PFSK-1 (cell line): ENCODE results near the gene CDC42EP4.

Source experiments
- FOXP2 ChIP-seq: optimal IDR thresholded peaks from 2 replicates; pipeline ENCODE3; 2011; ENCODE audit warnings: borderline replicate concordance, control low read depth, inconsistent platforms; ENCODE audit not compliant: insufficient read depth; ENCODE audit errors: extremely low read length, extremely low read depth
- POLR2AphosphoS5 ChIP-seq: IDR thresholded peaks from 2 replicates; pipeline ENCODE4 v1.6.1; 2012; ENCODE audit warnings: low read depth, mild to moderate bottlenecking, control low read depth, low read length, moderate library complexity
- SIN3A ChIP-seq: IDR thresholded peaks from 2 replicates; pipeline ENCODE4 v1.6.1; 2012; ENCODE audit warnings: mild to moderate bottlenecking, low read length, moderate library complexity, borderline replicate concordance; ENCODE audit not compliant: insufficient read depth
- TAF1 ChIP-seq: IDR thresholded peaks from 2 replicates; pipeline ENCODE4 v1.6.1; 2012; ENCODE audit warnings: low read length, control low read depth, borderline replicate concordance; ENCODE audit not compliant: insufficient read depth
- TF ChIP-seq, protein P1 (sequence below), 2 experiments: IDR thresholded peaks; 2 replicates each; pipeline versions ENCODE4 v1.6.1 to v1.8.0; 2011 to 2012; ENCODE audit warnings: low read depth in 2 of 2, low read length in 2 of 2, control low read depth in 1 of 2, inconsistent platforms in 1 of 2, mild to moderate bottlenecking in 1 of 2, moderate library complexity in 1 of 2; ENCODE audit not compliant: insufficient read depth in 1 of 2

Gene CDC42EP4

DNA sequence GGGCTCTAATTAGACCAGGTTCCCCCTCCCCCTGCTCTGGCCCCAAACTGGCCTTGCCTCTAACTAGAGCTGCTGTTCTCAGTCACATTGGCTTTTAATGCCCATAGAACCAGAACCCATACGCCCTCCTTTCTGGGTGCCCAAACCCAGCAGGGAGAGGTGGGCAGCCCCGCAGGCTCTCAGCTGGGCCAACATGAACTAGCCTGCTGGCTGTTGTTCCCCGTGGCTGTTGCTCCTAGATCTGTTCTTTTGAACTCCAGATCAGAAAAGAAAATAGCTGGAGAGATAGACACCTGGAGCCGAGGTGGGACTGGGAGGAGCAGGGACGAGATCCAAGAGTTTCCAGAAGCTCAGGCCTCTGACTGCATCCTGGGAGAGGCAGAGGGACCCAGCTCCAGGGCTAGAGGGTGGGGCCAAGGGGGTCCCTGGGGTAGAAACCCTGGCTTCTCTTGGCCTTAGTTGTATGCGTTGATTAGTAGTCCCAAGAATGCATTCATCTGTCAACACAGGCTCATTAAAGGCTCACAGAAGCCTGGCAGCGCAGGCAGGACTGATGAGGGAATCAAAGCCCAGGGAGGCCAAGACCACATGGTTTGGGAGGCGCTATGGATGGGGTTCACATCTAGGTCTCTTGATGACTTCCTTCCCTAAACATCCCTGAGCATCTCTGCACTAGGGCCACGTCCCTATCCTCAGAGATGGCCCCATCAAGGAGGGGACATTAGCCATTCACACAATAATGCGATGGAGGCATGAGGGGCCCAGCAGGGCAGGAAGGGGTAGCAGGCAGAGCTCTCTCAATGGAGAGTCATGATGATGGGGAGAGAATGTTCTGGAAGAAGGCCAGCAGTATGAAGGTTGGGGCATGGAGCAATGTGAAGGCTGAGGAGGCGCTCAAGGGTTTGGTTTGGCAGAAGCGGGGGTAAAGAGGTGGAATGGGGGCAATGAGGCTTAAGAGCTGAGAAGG lies 48.8 kb downstream of the CDC42EP4 start:
- TF ChIP-seq SIN3A (no peak), TAF1 (no peak), FOXP2 (no peak), POLR2AphosphoS5 (no peak)
- TF ChIP-seq, protein P1, sequence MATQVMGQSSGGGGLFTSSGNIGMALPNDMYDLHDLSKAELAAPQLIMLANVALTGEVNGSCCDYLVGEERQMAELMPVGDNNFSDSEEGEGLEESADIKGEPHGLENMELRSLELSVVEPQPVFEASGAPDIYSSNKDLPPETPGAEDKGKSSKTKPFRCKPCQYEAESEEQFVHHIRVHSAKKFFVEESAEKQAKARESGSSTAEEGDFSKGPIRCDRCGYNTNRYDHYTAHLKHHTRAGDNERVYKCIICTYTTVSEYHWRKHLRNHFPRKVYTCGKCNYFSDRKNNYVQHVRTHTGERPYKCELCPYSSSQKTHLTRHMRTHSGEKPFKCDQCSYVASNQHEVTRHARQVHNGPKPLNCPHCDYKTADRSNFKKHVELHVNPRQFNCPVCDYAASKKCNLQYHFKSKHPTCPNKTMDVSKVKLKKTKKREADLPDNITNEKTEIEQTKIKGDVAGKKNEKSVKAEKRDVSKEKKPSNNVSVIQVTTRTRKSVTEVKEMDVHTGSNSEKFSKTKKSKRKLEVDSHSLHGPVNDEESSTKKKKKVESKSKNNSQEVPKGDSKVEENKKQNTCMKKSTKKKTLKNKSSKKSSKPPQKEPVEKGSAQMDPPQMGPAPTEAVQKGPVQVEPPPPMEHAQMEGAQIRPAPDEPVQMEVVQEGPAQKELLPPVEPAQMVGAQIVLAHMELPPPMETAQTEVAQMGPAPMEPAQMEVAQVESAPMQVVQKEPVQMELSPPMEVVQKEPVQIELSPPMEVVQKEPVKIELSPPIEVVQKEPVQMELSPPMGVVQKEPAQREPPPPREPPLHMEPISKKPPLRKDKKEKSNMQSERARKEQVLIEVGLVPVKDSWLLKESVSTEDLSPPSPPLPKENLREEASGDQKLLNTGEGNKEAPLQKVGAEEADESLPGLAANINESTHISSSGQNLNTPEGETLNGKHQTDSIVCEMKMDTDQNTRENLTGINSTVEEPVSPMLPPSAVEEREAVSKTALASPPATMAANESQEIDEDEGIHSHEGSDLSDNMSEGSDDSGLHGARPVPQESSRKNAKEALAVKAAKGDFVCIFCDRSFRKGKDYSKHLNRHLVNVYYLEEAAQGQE (IDR thresholded peaks at IDR 0.05; ENCODE audit: insufficient read depth in 1 of 2, low read depth in 2 of 2, low read length in 2 of 2) = no peak

DNA sequence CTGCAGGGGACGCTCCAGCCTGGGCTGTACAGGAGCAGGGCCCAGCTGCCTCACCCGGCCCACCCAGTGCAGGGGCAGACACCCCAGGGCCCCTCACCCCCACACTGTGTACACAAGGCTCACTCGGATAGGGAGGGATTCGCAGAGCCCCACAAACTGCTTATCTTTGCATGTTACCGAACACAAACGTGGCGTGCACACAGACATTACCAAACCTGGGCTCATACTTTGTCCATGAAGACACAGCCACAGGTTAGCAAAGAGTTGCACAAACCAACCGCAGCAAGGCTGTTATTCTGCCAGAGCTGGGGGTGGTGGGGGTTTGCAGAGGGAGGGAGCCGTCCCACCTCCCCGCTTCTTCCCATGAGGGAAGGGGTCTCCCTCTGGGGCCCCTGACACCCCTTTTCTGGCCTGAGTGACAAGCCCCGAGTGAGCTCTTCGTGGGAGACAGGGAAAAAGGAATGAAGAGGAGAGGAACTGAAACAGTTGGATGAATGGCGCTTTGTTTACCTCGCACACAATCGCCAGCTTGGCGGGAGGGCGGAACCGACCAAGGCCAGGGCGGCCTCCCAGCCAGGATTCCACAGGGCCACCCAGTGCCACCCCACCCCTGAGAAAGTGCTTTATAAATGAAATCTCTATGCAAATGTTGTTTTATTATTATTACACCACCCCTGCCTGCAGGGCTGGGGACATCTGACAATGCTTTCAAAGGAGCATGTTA lies 49.7 kb downstream of the CDC42EP4 start:
- no peak for TF ChIP-seq TAF1
- TF ChIP-seq, protein P1 (IDR thresholded peaks at IDR 0.05; ENCODE audit: insufficient read depth in 1 of 2, low read depth in 2 of 2, low read length in 2 of 2) = no peak
- TF ChIP-seq POLR2AphosphoS5 = no peak
- no peak for TF ChIP-seq FOXP2
- TF ChIP-seq SIN3A = no peak

DNA sequence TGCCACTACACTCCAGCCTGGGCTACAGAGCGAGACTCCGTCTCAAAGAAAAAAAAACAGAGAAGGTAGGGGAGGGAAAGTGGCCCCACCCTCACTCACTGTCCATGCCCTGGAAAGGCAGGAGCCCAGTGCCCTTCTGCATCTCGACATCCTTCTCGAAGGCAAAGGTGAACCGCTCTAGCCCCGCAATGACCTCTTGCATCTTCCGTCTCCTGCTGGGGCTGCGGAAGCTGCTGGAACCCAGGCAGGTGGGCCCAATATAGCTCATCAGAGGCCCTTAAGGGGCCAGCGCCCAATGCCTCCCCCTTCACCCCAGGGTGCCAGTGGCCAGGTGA lies 50.2 kb downstream of the CDC42EP4 start, which contains the start of gene CPSF4L:
TSS of gene CPSF4L (minus strand) at position 264 of the 335 bp plus-strand sequence. CDS start at position 202, 62 bp downstream.
- TF ChIP-seq, protein P1 (IDR thresholded peaks at IDR 0.05; ENCODE audit: insufficient read depth in 1 of 2, low read depth in 2 of 2, low read length in 2 of 2) = no peak
- no peak for TF ChIP-seq POLR2AphosphoS5
- TF ChIP-seq SIN3A = no peak
- no peak for TF ChIP-seq TAF1
- TF ChIP-seq FOXP2 = no peak

DNA sequence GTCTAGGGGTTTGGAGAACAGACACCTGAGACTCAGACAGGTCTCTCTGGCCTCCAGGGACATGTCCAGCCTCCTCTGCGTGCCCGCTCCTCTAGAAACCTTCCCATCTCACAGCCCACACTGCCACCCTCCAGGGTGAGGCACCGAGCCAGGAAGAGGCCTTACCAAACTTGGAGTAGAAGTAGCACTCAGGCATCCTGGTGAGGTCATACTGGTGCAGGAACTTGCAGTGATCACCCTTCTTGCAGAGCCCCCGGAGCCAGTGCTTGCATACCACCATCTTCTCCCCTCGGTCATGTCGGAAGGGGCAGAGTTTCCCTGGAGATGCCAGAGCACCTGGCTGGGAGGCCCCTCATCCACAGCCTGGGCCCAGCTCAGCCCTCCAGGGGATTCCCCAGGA lies 54.3 kb downstream of the CDC42EP4 start:
- no peak for TF ChIP-seq TAF1
- no peak for TF ChIP-seq POLR2AphosphoS5

DNA sequence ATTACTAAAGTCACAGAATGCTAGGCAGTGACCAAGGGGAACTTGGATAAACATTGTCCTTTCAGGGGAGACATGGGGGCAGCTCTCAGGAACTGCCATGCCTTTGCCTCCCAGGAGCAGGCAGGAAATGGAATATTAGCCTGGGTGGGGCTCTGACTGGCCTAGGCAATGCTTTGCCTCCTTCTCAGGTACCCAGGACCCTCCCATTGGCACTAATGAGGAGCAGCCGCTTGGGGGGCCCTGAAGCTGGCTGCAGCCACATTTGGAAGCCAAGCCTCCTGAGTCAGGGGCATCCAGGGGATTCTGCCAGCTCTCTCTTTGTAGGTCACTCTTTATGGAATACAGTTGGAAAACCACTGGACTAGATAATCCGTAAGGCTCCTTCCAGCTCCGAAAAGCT lies 55.6 kb downstream of the CDC42EP4 start:
- no peak for TF ChIP-seq FOXP2
- TF ChIP-seq POLR2AphosphoS5 = no peak
- TF ChIP-seq, protein P1 (IDR thresholded peaks at IDR 0.05; ENCODE audit: insufficient read depth in 1 of 2, low read depth in 2 of 2, low read length in 2 of 2) = no peak
- TF ChIP-seq TAF1 = no peak
- TF ChIP-seq SIN3A = no peak
